Measurements from ENCODE around the gene CYSRT1. TPM values are rescaled to one million over a fixed set of nuclear protein-coding genes. Genes with fewer than 3 reads are reported as not detected.

CYSRT1 gene
- total RNA-seq, 1 experiment from 2014 or later, result 1.0 TPM

DNA sequence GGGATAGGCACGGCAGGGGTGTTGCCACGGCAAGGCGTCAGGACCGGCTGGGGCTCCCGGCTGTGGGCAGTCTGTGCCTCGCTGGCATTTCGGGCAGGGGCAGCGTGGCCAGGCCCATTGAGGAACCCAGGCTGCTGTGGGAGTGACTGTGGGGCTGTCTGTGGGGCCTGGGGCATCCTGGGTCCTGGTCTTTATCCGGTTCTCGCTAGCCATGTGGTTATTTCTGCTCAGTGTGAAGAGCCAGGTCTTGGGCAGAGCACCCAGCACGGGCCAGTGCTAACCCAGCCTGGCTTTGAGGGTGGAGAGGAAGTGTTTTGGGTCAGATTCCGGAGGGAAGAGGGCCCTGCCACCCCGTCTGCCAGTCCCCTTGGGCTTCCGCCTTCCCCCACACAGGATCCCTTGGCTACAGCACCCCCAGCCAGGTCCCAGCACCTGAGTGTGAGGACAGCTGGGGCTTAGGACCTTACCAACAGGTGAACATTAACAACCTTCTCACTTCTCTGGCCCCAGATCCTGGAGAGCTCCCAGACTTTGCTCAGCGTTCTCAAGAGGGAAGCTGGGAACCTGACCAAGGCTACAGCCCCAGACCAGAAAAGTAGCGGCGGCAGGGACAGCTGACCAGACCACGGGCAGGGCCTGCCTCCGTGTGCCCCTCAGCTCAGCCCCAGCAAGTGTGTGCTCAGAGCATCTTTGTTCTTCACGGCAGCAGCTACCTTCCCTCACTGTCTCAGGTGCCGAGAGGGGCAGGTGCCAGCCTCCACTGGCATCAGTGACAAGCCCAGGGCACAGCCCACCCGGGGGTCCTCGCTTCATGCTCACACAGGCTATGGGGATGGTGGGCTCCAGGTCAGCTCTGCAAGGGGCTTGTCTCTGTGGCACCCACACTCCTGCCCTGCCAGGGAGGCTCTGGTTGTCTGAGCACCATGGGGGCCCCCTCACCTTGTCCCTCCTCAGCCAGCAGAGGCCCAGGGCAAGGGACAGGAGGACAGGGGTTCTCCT is 35.4 kb upstream of the CYSRT1 start:
- Histone ChIP-seq H2BK15ac (ENCODE audit: low read depth, low read length) (no peak overlapping the region; the same call in 1 of the 2 replicates), H4K8ac (replicated peaks; ENCODE audit: insufficient read length, low read depth, low read length) (no peak overlapping the region), H3K23ac (ENCODE audit: insufficient read length, low read depth, low read length) (no peak overlapping the region), H3K14ac (ENCODE audit: insufficient read depth, low read length) (no peak overlapping the region; the same call in 1 of the 2 replicates), H3K79me2 (ENCODE audit: insufficient read depth, low read length) (peaks cover 10% of the 10 kb centered on the region; the same call in 1 of the 2 replicates), H4K20me1 (ENCODE audit: control insufficient read depth, insufficient read depth, insufficient read length) (no peaks in the 10 kb centered on the region), H4K91ac (ENCODE audit: insufficient read length, low read depth, low read length) (no peak overlapping the region), H4K5ac (ENCODE audit: insufficient read length, low read depth, low read length) (no peak overlapping the region), H3K9me3 (ENCODE audit: control insufficient read depth, low read depth, low read length) (no peaks in the 10 kb centered on the region), H3T11ph (ENCODE audit: low read length) (no peak overlapping the region), H2BK5ac (ENCODE audit: insufficient read length, low read length) (no peak overlapping the region), H2BK20ac (ENCODE audit: low read depth, low read length, poor library complexity, severe bottlenecking) (no peak overlapping the region), H3K23me2 (ENCODE audit: insufficient read length, low read depth, low read length, poor library complexity, severe bottlenecking) (peaks cover 13% of the 10 kb centered on the region), H2BK120ac (ENCODE audit: low read depth, low read length, poor library complexity, severe bottlenecking) (no peak overlapping the region), H3K18ac (ENCODE audit: insufficient read length, low read depth, low read length) (no peak overlapping the region), H3K79me1 (ENCODE audit: insufficient read depth, low read depth, low read length, poor library complexity, severe bottlenecking) (peaks cover 6% of the 10 kb centered on the region), H3K27ac (ENCODE audit: insufficient read length, low read depth, low read length) (no peak overlapping the region), H3K4ac (ENCODE audit: low read depth, low read length) (no peak overlapping the region), H3K9ac (ENCODE audit: extremely low read depth, insufficient read length, low read length) (peak overlapping the region; percentile 41), H3K56ac (ENCODE audit: insufficient read length, low read depth, low read length) (no peak overlapping the region), H3K27me3 (ENCODE audit: insufficient read depth, low read length) (no peaks in the 10 kb centered on the region), H3K4me1 (ENCODE audit: insufficient read depth, low read length) (peaks cover 5% of the 10 kb centered on the region; the same call in 1 of the 2 replicates), H2AK5ac (ENCODE audit: insufficient read length, low read length) (no peak overlapping the region), H3K4me2 (ENCODE audit: insufficient read depth, insufficient read length, low read length) (peak overlapping the region; percentile 78), H2AFZ (ENCODE audit: low read length) (no peak overlapping the region), H2BK12ac (ENCODE audit: insufficient read length, low read depth, low read length) (no peak overlapping the region)
- peak overlapping the region in 2 of 3 experiments; percentile 96 to 97; a peak in 5 of 7 replicates for H3K27ac Mint-ChIP-seq
- H3K36me3 Mint-ChIP-seq (ENCODE audit: insufficient read depth in 1 of 3, low read depth in 3 of 3), result peaks cover 7 to 41% (median 30%) of the 10 kb centered on the region in 3 experiments; a peak in 6 of 7 replicates
- TF ChIP-seq, protein P1, sequence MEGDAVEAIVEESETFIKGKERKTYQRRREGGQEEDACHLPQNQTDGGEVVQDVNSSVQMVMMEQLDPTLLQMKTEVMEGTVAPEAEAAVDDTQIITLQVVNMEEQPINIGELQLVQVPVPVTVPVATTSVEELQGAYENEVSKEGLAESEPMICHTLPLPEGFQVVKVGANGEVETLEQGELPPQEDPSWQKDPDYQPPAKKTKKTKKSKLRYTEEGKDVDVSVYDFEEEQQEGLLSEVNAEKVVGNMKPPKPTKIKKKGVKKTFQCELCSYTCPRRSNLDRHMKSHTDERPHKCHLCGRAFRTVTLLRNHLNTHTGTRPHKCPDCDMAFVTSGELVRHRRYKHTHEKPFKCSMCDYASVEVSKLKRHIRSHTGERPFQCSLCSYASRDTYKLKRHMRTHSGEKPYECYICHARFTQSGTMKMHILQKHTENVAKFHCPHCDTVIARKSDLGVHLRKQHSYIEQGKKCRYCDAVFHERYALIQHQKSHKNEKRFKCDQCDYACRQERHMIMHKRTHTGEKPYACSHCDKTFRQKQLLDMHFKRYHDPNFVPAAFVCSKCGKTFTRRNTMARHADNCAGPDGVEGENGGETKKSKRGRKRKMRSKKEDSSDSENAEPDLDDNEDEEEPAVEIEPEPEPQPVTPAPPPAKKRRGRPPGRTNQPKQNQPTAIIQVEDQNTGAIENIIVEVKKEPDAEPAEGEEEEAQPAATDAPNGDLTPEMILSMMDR (conservative IDR thresholded peaks at IDR 0.05), result no peak
- no peaks in the 10 kb centered on the region for H3K27me3 Mint-ChIP-seq (ENCODE audit: low read depth)
- peaks cover 17 to 22% of the 10 kb centered on the region in 2 experiments for H3K4me1 Mint-ChIP-seq
- H3K9me3 Mint-ChIP-seq, result no peaks in the 10 kb centered on the region
- no peak for DNase-seq
- WGBS (ENCODE audit: extremely low coverage, insufficient read length, low lambda C conversion rate), result no CpG with 5 or more reads among the region's 23 CpGs
- H3K4me3 Mint-ChIP-seq, result peak overlapping the region; percentile 94 to 96

Data from H9 (cell line).